ENCODE data around the gene RIPK3. TPM values are rescaled to one million over a fixed set of nuclear protein-coding genes. Genes with fewer than 3 reads are reported as not detected.

The RIPK3 gene
- total RNA-seq, 2 experiments from 2014 or later: 8.1 to 14.5 TPM

DNA sequence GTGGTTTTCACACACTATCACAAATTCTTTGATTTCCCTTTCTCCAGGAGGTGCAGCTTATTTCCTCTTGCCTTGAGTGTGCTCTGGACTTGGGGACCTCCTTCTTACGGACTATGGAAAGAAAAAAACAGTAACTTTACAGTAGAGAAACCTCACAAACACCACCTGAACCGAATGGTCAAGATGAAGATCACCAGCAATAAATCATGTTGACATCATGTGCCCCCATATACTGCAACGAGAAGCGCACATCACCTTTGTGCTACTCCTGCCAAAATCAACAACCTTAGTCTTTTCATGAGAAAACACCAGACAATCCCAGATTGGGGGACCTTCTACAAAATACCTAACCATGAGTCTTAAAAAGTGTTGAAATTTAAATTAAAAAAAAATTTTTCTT is 45.7 kb upstream of the RIPK3 start:
- POLR2A ChIA-PET: interaction anchor here (0.6 kb wide), 1 partner anchor 15 kb away, joined by 5 read pairs; no protein-coding TSS in a partner anchor
- Histone ChIP-seq H3K4me2 (ENCODE audit: low read length) (no peak overlapping the region), H3K9me2 (ENCODE audit: insufficient read depth, low read length) (no peaks in the 10 kb centered on the region), H3K4me3 (ENCODE audit: low read depth, low read length, poor library complexity, severe bottlenecking) (no peak overlapping the region), H3K27ac (ENCODE audit: low read depth, low read length, poor library complexity, severe bottlenecking) (no peak overlapping the region), H3K4me1 (ENCODE audit: insufficient read depth, low read length, poor library complexity, severe bottlenecking) (peaks cover 2% of the 10 kb centered on the region), H3K79me2 (ENCODE audit: insufficient read depth, low read depth, low read length) (no peaks in the 10 kb centered on the region), H4K20me1 (ENCODE audit: insufficient read depth, low read length) (no peaks in the 10 kb centered on the region), H2AFZ (ENCODE audit: low read length) (no peak overlapping the region), H3K9me3 (ENCODE audit: low read length) (no peaks in the 10 kb centered on the region), H3K36me3 (ENCODE audit: insufficient read depth, low read length) (no peaks in the 10 kb centered on the region)
- DNase-seq (ENCODE audit: low spot score): no peak
- TF ChIP-seq EZH2phosphoT487 (IDR thresholded peaks at IDR 0.05; ENCODE audit: borderline replicate concordance, low read depth, low read length): no peak
- TF ChIP-seq, protein P1, sequence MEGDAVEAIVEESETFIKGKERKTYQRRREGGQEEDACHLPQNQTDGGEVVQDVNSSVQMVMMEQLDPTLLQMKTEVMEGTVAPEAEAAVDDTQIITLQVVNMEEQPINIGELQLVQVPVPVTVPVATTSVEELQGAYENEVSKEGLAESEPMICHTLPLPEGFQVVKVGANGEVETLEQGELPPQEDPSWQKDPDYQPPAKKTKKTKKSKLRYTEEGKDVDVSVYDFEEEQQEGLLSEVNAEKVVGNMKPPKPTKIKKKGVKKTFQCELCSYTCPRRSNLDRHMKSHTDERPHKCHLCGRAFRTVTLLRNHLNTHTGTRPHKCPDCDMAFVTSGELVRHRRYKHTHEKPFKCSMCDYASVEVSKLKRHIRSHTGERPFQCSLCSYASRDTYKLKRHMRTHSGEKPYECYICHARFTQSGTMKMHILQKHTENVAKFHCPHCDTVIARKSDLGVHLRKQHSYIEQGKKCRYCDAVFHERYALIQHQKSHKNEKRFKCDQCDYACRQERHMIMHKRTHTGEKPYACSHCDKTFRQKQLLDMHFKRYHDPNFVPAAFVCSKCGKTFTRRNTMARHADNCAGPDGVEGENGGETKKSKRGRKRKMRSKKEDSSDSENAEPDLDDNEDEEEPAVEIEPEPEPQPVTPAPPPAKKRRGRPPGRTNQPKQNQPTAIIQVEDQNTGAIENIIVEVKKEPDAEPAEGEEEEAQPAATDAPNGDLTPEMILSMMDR (conservative IDR thresholded peaks at IDR 0.05; ENCODE audit: low read length): no peak
- CTCF ChIA-PET (ENCODE audit: unreplicated experiment): no interaction called here
- BruUV-seq (replicated peaks): no TSS peak
- intact Hi-C loops (cut with micrococcal nuclease; ENCODE audit: unreplicated experiment): no loop called here

GRCh38 chr14:24384169-24384568 is 44.4 kb upstream of the RIPK3 start:
- CTCF ChIA-PET (ENCODE audit: unreplicated experiment): no interaction called here
- Histone ChIP-seq H3K9me2 (ENCODE audit: insufficient read depth, low read length) (no peaks in the 10 kb centered on the region), H2AFZ (ENCODE audit: low read length) (no peak overlapping the region), H3K4me1 (ENCODE audit: insufficient read depth, low read length, poor library complexity, severe bottlenecking) (no peaks in the 10 kb centered on the region), H3K9me3 (ENCODE audit: low read length) (no peaks in the 10 kb centered on the region), H3K4me3 (ENCODE audit: low read depth, low read length, poor library complexity, severe bottlenecking) (no peak overlapping the region), H3K36me3 (ENCODE audit: insufficient read depth, low read length) (no peaks in the 10 kb centered on the region), H3K27ac (ENCODE audit: low read depth, low read length, poor library complexity, severe bottlenecking) (no peak overlapping the region), H3K79me2 (ENCODE audit: insufficient read depth, low read depth, low read length) (no peaks in the 10 kb centered on the region), H3K4me2 (ENCODE audit: low read length) (no peak overlapping the region), H4K20me1 (ENCODE audit: insufficient read depth, low read length) (no peaks in the 10 kb centered on the region)
- POLR2A ChIA-PET: no interaction called here
- intact Hi-C loops (cut with micrococcal nuclease; ENCODE audit: unreplicated experiment): no loop called here
- BruUV-seq (replicated peaks): no TSS peak
- TF ChIP-seq EZH2phosphoT487 (IDR thresholded peaks at IDR 0.05; ENCODE audit: borderline replicate concordance, low read depth, low read length): no peak
- TF ChIP-seq, protein P1 (conservative IDR thresholded peaks at IDR 0.05; ENCODE audit: low read length): no peak
- DNase-seq (ENCODE audit: low spot score): no peak

DNA sequence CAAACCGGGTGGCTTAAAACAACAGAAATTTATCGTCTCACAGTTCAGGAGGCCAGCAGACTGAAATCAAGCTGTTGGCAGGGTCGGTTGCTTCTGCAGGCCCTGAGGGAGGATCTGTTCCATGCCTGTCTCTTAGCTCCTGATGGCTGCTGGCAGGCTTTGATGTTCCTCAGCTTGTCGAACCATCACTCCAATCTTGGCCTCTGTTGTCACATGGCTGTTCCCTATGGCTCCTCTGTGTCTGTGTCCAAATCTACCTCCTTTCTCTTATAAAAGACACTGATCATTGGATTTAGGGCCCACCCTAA is 42.2 kb upstream of the RIPK3 start:
- no TSS peak for BruUV-seq (replicated peaks)
- no peak for DNase-seq (ENCODE audit: low spot score)
- Histone ChIP-seq H3K9me2 (ENCODE audit: insufficient read depth, low read length) (no peaks in the 10 kb centered on the region), H3K27ac (ENCODE audit: low read depth, low read length, poor library complexity, severe bottlenecking) (no peak overlapping the region), H3K4me3 (ENCODE audit: low read depth, low read length, poor library complexity, severe bottlenecking) (no peak overlapping the region), H3K79me2 (ENCODE audit: insufficient read depth, low read depth, low read length) (no peaks in the 10 kb centered on the region), H3K4me2 (ENCODE audit: low read length) (no peak overlapping the region), H3K9me3 (ENCODE audit: low read length) (no peaks in the 10 kb centered on the region), H4K20me1 (ENCODE audit: insufficient read depth, low read length) (no peaks in the 10 kb centered on the region), H3K4me1 (ENCODE audit: insufficient read depth, low read length, poor library complexity, severe bottlenecking) (no peaks in the 10 kb centered on the region), H3K36me3 (ENCODE audit: insufficient read depth, low read length) (no peaks in the 10 kb centered on the region), H2AFZ (ENCODE audit: low read length) (no peak overlapping the region)
- intact Hi-C loops (cut with micrococcal nuclease; ENCODE audit: unreplicated experiment): no loop called here
- TF ChIP-seq EZH2phosphoT487 (IDR thresholded peaks at IDR 0.05; ENCODE audit: borderline replicate concordance, low read depth, low read length): no peak
- TF ChIP-seq, protein P1 (conservative IDR thresholded peaks at IDR 0.05; ENCODE audit: low read length): no peak
- ChIA-PET POLR2A (interaction anchor here (1.4 kb wide), 1 partner anchor 48 kb away, joined by 3 read pairs; the partner anchor contains the start of gene KHNYN), CTCF (ENCODE audit: unreplicated experiment) (no interaction called here)
